GM11168 (cell line): ENCODE measurements around the gene KLF2.
"Not testable (repeated sequence)": the region's sequence is repeated elsewhere in the genome, so short reads cannot be mapped to it uniquely, and the experiment has no call there.

Experiments used
- in situ Hi-C: fragments of 300-500 bp; cut with MboI; formaldehyde crosslinking; loops from one replicate; pipeline ENCODE4 v1.12.0; 2022; ENCODE audit warnings: low sequenced_read_pairs; ENCODE audit not compliant: unreplicated experiment

KLF2 gene

DNA sequence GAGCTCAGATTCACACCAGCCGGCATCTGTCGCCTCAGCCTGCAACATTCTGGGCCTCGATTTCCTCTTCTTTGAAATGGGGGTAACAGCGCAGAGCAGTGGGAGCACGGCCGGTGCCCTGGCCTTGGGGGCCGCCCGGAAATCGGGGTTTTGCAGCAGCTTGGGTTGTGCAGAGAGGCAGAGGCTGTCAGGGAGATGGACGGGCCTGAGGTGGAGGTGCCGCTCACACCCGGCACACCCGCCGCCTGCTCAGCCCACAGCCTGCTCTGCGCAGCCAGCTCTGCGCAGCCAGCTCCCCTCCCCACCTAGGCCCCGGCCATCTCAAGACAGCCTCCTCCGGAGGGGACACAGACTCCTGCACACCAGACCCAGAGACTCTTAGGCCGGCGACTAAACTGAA is 10.6 kb downstream of the KLF2 start:
- in situ Hi-C loops, result no loop called here

- in situ Hi-C loops, result no loop called here
Measured at GRCh38 chr19:16336571-16336970, 11.9 kb downstream of the KLF2 start.

DNA sequence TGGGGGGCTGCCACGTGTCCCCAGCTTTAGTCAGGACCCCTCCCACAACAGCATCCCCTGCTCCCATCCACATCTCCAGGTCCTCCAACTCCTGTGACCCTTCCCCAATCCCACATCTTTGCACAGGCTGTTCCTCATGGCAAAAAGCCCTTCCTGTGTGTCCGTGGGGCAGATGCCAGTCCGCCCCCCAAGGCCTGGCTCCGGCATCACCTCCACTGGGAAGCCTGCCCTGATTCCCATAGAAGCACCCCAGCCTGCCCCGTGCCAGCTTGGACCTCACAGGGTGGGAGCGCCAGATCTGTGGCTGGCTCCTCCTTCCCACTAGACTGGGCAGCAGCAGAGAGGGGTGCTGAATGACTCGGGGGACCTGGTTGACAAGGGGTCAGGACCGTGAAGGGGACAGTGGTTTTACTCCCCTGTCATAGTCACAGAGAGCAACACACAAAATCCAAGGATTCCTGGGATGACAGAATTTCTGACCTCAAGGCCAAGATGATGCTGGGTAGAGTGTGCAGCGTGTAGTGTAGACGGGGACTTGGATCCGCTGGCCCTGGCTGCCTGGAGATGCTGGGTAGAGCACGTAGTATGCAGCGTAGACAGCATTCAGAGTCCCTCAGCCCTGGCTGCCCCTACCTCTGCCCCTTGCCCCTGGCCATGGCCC is 13.3 kb downstream of the KLF2 start:
- in situ Hi-C loops, result no loop called here

DNA sequence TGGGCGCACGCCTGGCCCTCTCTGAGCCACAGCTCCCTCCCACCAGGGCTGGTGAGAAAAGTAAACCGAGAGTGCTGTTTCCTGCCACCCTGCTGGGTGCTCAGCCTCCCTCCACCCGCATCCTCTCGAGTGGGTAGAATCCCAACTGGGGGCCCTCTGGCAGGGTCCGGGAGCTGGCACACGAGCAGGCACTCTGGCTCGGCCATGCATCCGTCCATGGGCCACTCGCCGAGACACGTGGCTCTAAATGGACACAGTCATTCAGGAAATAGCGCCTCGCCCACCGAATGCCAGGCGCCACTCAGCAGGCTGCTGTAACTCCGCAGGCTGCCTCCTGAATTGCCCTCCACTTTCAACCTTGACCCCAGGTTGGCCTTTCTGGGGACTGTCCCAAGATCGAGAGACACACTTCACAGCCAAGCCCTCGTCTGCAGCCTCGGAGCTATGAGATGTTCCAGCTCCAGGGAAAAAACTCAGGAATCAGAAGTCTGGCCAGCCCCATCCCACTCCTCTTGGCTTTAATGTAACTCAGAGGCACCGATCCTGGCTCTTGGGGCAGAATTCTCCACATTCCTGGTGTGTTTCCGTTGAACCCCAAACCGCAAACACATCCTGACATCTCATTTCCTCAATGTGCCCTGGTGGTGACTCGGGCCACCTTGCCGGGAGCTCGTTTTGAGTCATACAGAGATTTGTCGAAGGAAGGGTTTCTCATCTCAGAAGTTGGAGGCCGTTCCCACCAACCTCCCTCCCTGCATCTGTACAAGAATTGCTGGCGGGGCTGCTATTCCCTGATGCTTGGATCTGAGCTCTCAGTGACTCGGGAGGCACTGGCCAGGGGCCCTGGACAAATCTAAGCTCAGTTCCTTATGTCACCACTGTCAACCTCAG is 14.1 kb downstream of the KLF2 start:
- in situ Hi-C loops, result no loop called here

DNA sequence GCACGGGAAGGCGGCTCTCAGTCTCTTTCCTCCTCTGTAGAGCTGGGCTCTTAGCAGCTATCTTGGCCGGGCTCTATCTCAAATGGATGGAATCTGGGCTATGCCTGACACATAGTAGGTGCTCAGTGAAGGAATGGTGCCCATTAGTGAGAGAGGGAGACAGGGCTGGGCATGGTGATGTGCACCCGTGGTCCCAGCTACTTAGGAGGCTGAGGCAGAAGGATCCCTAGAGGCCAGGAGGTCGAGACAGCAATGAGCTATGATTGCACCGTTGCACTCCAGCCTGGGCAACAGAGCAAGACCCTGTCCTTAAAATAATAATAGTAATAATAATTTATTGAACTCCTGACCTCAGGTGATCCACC is 14.7 kb downstream of the KLF2 start:
- in situ Hi-C loops, result no loop called here

DNA sequence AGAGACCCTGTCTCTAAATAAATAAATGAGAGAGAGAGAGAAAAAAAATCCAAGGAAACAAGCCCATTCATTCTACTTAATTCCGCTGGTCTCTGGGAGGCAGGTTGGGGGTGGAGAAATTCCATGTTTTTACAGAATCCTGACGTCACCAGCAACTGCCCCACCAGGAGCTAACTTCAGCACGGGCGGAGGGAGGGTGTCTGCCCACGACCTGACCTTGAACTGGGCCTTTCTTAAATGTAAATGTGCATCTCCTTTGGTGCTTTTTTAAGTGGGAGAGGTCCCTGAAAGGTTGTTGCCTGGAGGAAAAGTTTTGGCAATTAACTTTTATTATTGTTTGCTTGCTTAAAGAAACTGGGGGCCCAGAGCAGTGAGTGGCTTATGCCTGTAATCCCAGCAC is 15.5 kb downstream of the KLF2 start:
- in situ Hi-C loops, result no loop called here

- in situ Hi-C loops, result no loop called here
Measured at GRCh38 chr19:16340654-16341053, 16.0 kb downstream of the KLF2 start.

GRCh38 chr19:16342002-16342715 is 17.5 kb downstream of the KLF2 start:
- in situ Hi-C loops, result no loop called here

DNA sequence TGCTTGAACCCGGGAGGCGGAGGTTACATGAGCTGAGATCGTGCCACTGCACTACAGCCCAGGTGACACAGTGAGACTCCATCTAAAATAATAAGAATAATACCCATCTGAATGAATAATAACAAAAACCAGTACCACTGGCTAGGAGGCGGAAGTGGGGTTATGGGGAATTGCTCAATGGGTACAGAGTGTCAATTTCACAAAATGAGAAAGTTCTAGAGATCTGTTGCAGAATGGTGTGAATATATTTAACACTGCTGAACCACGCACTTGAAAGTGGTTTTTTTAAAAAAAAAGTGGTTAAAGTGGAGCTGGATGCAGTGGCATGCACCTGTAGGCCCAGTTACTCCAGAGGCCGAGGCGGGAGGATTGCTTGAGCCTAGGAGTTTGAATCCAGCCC is 18.5 kb downstream of the KLF2 start:
- in situ Hi-C loops, result no loop called here

DNA sequence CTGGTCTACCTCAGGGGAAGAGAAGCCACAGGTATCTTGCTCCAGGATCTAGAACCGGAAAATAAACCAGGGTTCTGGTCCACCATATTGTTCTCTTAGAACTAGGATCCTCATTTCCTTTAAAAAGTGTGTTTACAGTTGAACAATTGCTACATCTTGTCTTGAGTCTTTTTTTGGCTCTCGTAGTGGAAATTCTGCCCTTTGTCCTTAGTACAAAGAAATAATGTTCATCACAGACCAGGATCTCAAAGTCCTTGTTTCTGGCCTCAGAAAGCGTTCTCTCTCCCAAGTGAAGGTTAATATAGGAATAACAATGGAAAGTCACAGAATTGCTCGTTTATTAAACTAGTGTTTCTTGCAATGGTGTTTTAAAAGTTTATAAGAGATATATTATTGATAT is 20.8 kb downstream of the KLF2 start:
- in situ Hi-C loops, result no loop called here

- in situ Hi-C loops, result not testable (repeated sequence)
Measured at GRCh38 chr19:16347099-16347498, 22.5 kb downstream of the KLF2 start.

DNA sequence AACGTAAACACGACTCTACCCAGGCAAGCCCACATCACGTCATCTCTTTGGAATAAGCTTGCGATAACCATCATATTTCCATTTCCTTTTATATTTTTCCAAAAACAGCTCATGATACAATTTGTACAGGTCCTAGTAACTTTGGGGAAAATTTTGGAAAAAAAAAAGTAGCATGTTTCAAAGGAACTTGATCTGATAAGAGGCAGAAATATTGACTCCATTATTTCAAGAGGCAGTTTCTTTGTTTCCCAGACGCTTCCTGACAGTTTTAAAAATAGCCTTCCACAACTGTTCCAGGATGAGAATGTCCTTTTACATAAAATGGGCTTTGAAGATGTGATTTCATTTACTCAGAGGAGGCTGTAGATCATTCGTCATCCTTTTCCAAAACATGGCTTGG is 23.1 kb downstream of the KLF2 start:
- in situ Hi-C loops, result no loop called here

DNA sequence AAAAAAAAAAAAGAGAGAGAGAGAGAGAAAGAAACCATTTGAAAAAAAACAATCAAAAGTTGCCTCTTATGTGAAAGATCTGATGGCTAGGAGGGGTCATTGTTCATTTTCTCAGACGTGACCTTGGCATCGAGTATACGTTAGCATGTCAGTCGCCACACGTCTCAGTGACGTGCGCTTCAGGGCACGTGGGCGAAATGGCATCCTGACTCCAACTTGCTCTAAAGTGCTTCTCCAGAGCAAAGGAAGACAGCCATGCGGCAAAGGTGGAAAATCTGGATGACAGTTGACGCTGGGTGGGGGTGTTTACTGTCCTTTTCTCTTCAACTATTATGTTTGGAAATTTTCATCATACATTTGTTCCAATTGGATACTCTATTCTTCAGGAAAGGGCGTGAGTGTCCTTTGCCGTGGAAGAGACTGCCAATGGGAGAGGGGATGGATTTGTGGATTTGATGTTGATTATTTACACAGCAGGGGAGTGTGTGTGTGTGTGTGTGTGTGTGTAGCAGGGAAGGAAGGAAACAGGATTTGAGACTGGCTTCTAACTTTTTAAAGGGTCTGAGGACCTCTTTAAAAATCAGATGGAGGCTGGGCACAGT is 25.0 kb downstream of the KLF2 start:
- in situ Hi-C loops, result no loop called here

DNA sequence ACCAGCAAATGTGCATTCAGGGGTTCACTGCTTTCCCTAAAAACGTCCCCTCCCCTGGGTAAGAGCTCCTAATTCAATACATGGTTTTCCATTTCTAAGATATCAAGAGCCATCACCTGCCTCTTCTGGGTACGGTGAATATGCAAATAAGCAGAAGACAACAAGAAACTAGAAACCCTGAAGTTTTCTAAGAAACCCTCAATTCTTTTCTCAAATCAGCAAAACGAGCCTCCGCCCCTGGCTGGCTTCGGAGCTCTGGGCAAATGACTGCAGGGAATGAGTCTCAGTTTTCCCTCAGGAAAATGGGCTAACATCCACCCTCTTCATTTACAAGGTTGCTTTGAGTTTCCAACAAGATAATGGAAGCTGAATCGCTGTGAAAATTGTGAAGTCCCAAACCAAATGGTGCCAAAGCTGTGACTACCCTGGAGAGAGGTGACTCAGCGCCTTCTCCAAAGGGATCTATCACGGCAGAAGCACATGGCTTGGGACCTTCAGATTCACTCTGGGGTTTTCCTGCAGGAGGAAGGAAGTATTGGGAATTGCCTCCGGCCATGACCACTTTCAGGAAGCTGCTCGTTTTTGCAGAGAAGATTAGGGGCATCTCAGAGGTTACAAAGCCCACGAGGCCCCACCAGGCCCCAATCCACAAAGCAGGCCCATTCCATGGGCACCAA is 26.6 kb downstream of the KLF2 start:
- in situ Hi-C loops, result no loop called here

GRCh38 chr19:16355293-16356043 is 30.8 kb downstream of the KLF2 start:
- in situ Hi-C loops, result no loop called here

GRCh38 chr19:16358456-16358855 is 33.8 kb downstream of the KLF2 start:
- in situ Hi-C loops, result no loop called here

DNA sequence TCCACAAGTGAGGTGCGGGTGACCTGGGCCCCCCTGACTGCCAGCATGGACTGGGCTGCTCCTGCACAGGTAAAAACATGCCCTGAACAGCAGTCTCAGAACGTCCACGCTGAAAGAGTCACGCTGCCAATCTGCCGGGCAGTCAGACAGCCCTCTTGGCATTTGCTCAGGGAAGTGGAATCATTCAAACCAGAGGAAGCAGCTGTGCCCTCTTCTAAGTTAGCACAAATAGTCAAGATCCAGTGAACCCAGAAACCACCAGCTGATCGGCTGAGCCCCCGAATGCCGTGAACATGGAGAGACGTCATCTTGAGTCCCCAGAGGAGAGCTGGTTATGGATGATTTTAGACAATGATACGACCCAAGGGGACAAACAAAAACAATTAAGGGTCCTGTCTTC is 34.4 kb downstream of the KLF2 start:
- in situ Hi-C loops, result no loop called here

DNA sequence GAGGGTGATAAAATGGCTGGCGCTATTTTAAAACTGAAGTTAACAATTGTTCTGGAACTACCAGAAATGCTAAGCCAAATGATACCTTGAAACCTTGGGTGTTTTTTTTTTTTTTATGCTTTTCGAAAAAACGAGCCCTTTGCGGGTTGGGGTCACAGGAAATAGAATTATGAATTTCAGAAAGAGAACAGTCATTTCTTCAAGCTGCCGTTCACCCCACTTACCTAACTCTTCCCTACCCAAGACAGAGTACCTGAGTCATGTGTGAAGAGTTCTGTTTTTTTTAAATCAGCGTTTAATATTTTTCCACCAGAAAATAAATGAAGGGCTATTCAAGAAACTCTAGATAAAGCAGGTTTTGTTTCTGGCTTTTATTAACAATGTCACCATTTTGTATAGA is 35.3 kb downstream of the KLF2 start:
- in situ Hi-C loops, result no loop called here

GRCh38 chr19:16360738-16361137 is 36.1 kb downstream of the KLF2 start:
- in situ Hi-C loops, result no loop called here

DNA sequence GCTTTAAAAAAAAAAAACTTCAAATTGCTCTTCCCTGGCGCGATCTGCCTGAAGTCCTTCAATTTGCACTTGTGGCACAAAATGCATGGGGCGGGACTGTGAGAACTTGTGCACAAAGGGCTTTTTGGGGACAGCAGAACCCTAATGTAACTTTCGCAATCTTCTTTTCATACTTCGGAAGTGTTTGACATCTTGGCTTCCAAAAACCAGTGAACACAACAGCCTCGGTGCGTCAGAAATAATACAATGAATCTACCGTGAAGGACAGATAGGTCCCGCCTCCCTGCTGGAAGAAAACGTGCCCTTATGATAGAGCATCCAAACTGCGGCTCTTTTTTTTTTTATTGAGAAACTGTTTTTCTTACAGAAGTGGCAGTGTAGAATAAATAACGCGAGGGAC is 36.6 kb downstream of the KLF2 start:
- in situ Hi-C loops, result no loop called here
